Tibial artery (tissue), 4 donors: Measurements from ENCODE around the gene IGFBP4.
A peak's percentile ranks its signal among the peaks of the same experiment; 100 is the strongest.

Source experiments
- DNase-seq, 2 donors: peaks; one replicate each; pipeline ENCODE4 v3.0.0-alpha.2; 2019
- H3K27ac ChIP-seq, 2 donors: fragments of 200-600 bp; sonication (generic) in 1 of 2; 1 replicate in 1 of 2; 2 replicates in 1 of 2; pipeline ENCODE4 v1.5.1; 2018 to 2019; ENCODE audit warnings: mild to moderate bottlenecking in 1 of 2
- H3K27me3 ChIP-seq, 2 donors: fragments of 200-600 bp; sonication (generic) in 1 of 2; one replicate each; pipeline versions ENCODE4 v1.5.1 to v1.6.0; 2016 to 2019
- H3K36me3 ChIP-seq, 3 donors: fragments of 200-600 bp; sonication (generic) in 2 of 3; one replicate each; pipeline ENCODE4 v1.5.1; 2016 to 2019; ENCODE audit warnings: mild to moderate bottlenecking in 2 of 3
- H3K4me1 ChIP-seq, 4 donors: fragments of 200-600 bp; sonication (generic) in 2 of 4; 1 replicate in 3 of 4; 2 replicates in 1 of 4; pipeline ENCODE4 v1.5.1; 2016 to 2019
- H3K4me3 ChIP-seq, 2 donors: fragments of 200-600 bp; sonication (generic) in 1 of 2; 1 replicate in 1 of 2; 2 replicates in 1 of 2; pipeline ENCODE4 v1.5.1; 2018 to 2019; ENCODE audit warnings: mild to moderate bottlenecking in 2 of 2
- H3K9me3 ChIP-seq, 3 donors: fragments of 200-600 bp; sonication (generic) in 1 of 3; one replicate each; pipeline ENCODE4 v1.5.1; 2016 to 2019
- intact Hi-C: fragments of 100-400 bp; cut with DNase I; formaldehyde crosslinking; loops from one replicate; pipeline ENCODE4 v1.15.0; 2023; ENCODE audit warnings: low total_unique reads
- TF ChIP-seq, protein P1 (sequence below), 2 experiments: fragments of 200-600 bp in 1 of 2; fragments of 450-650 bp in 1 of 2; IDR thresholded peaks; one replicate each; pipeline ENCODE4 v1.5.1; 2017 to 2019; ENCODE audit warnings: antibody characterized with exemption in 2 of 2, mild to moderate bottlenecking in 1 of 2, moderate library complexity in 1 of 2

Gene IGFBP4

GRCh38 chr17:40417258-40417608 lies 26.0 kb upstream of the IGFBP4 start:
- Histone ChIP-seq H3K27me3 (peaks cover 0 to 5% of the 10 kb centered on the region in 2 donors), H3K4me3 (peak overlapping the region; percentile 52 to 63), H3K4me1 (peaks cover 0 to 13% (median 11%) of the 10 kb centered on the region in 4 donors), H3K27ac (no peak overlapping the region), H3K9me3 (no peaks in the 10 kb centered on the region), H3K36me3 (no peaks in the 10 kb centered on the region)
- TF ChIP-seq, protein P1, sequence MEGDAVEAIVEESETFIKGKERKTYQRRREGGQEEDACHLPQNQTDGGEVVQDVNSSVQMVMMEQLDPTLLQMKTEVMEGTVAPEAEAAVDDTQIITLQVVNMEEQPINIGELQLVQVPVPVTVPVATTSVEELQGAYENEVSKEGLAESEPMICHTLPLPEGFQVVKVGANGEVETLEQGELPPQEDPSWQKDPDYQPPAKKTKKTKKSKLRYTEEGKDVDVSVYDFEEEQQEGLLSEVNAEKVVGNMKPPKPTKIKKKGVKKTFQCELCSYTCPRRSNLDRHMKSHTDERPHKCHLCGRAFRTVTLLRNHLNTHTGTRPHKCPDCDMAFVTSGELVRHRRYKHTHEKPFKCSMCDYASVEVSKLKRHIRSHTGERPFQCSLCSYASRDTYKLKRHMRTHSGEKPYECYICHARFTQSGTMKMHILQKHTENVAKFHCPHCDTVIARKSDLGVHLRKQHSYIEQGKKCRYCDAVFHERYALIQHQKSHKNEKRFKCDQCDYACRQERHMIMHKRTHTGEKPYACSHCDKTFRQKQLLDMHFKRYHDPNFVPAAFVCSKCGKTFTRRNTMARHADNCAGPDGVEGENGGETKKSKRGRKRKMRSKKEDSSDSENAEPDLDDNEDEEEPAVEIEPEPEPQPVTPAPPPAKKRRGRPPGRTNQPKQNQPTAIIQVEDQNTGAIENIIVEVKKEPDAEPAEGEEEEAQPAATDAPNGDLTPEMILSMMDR (IDR thresholded peaks at IDR 0.05): no peak
- intact Hi-C loops: loop anchor here (5.0 kb wide), 1 partner anchor 60 kb away; no protein-coding TSS in a partner anchor
- DNase-seq: no peak

- peak; percentile 98 to 99 for DNase-seq
- Histone ChIP-seq H3K9me3 (no peaks in the 10 kb centered on the region), H3K27me3 (peaks cover 0 to 5% of the 10 kb centered on the region in 2 donors), H3K36me3 (no peaks in the 10 kb centered on the region), H3K4me1 (peaks cover 0 to 13% (median 11%) of the 10 kb centered on the region in 4 donors), H3K4me3 (peak within 1 kb of the TSS; percentile 52 to 63), H3K27ac (peak within 1 kb of the TSS; percentile 59 to 70)
- intact Hi-C loops: loop anchor here (5.0 kb wide), 1 partner anchor 61 kb away; no protein-coding TSS in a partner anchor
- TF ChIP-seq, protein P1 (IDR thresholded peaks at IDR 0.05): peak in 1 of 2 experiments; percentile 24
Observed at GRCh38 chr17:40417609-40418427, 25.4 kb upstream of the IGFBP4 start, which contains the start of gene TOP2A. TOP2A (minus strand) TSS chr17:40417896; CDS start chr17:40417791, 105 bp downstream.

GRCh38 chr17:40418428-40418706 lies 24.9 kb upstream of the IGFBP4 start:
- H3K27me3 ChIP-seq: peaks cover 0 to 5% of the 10 kb centered on the region in 2 donors
- H3K36me3 ChIP-seq: no peaks in the 10 kb centered on the region
- TF ChIP-seq, protein P1 (IDR thresholded peaks at IDR 0.05): no peak
- peaks cover 0 to 13% (median 11%) of the 10 kb centered on the region in 4 donors for H3K4me1 ChIP-seq
- H3K9me3 ChIP-seq: no peaks in the 10 kb centered on the region
- H3K27ac ChIP-seq: peak overlapping the region; percentile 59 to 70
- intact Hi-C loops: loop anchor here (5.0 kb wide), 1 partner anchor 61 kb away; no protein-coding TSS in a partner anchor
- no peak for DNase-seq
- H3K4me3 ChIP-seq: peak overlapping the region; percentile 52 to 63

GRCh38 chr17:40419559-40420331 lies 23.5 kb upstream of the IGFBP4 start:
- Histone ChIP-seq H3K4me1 (peaks cover 0 to 13% (median 11%) of the 10 kb centered on the region in 4 donors), H3K27me3 (peaks cover 0 to 5% of the 10 kb centered on the region in 2 donors), H3K27ac (no peak overlapping the region), H3K36me3 (no peaks in the 10 kb centered on the region), H3K4me3 (no peak overlapping the region), H3K9me3 (no peaks in the 10 kb centered on the region)
- no peak for DNase-seq
- TF ChIP-seq, protein P1 (IDR thresholded peaks at IDR 0.05): no peak
- intact Hi-C loops: loop anchor here (5.0 kb wide), 1 partner anchor 62 kb away; no protein-coding TSS in a partner anchor

GRCh38 chr17:40422990-40423633 lies 20.1 kb upstream of the IGFBP4 start:
- DNase-seq: no peak
- Histone ChIP-seq H3K27ac (no peak overlapping the region), H3K9me3 (no peaks in the 10 kb centered on the region), H3K36me3 (no peaks in the 10 kb centered on the region), H3K4me1 (peaks cover 0 to 7% (median 5%) of the 10 kb centered on the region in 4 donors), H3K4me3 (no peak overlapping the region), H3K27me3 (no peaks in the 10 kb centered on the region)
- intact Hi-C loops: no loop called here
- TF ChIP-seq, protein P1 (IDR thresholded peaks at IDR 0.05): no peak
